HEK293T (cell line): ENCODE data around the gene TNS2.

Experiments
- CTCF ChIA-PET: fragments of 350-600 bp; formaldehyde crosslinking; extraction: SDS; loops from one replicate; lab custom pipeline; 2021; ENCODE audit warnings: antibody characterized with exemption, inconsistent platforms; lab: Yijun Ruan, JAX
- POLR2A ChIA-PET: fragments of 350-600 bp; formaldehyde crosslinking; extraction: SDS; loops from one replicate; lab custom pipeline; 2020; ENCODE audit warnings: antibody characterized with exemption, inconsistent platforms; lab: Yijun Ruan, JAX
- DNase-seq: peaks from one replicate; pipeline ENCODE4 v3.0.0; 2012; ENCODE audit warnings: mixed read lengths; ENCODE audit errors: extremely low spot score
- ARNT ChIP-seq: fragments of 450-650 bp; IDR thresholded peaks from 2 replicates; pipeline ENCODE4 v1.6.1; 2017; ENCODE audit warnings: mild to moderate bottlenecking
- BHLHE40 ChIP-seq: fragments of 450-650 bp; IDR thresholded peaks from 2 replicates; pipeline ENCODE4 v1.6.1; 2016; ENCODE audit warnings: mild to moderate bottlenecking, moderate library complexity, borderline replicate concordance
- CTBP1 ChIP-seq: fragments of 450-650 bp; IDR thresholded peaks from 2 replicates; pipeline ENCODE4 v1.6.1; 2016; ENCODE audit warnings: borderline replicate concordance
- ELF4 ChIP-seq: fragments of 450-650 bp; IDR thresholded peaks from 2 replicates; pipeline ENCODE4 v1.6.1; 2017; ENCODE audit warnings: antibody characterized with exemption
- FOXA1 ChIP-seq: fragments of 450-650 bp; IDR thresholded peaks from 2 replicates; pipeline ENCODE4 v1.6.1; 2016; ENCODE audit warnings: mild to moderate bottlenecking
- FOXK2 ChIP-seq: fragments of 450-650 bp; IDR thresholded peaks from 2 replicates; pipeline ENCODE4 v1.6.1; 2016; ENCODE audit warnings: mild to moderate bottlenecking
- FOXM1 ChIP-seq: fragments of 450-650 bp; IDR thresholded peaks from 2 replicates; pipeline ENCODE4 v1.6.1; 2017; ENCODE audit warnings: mild to moderate bottlenecking, borderline replicate concordance
- HDGF ChIP-seq: fragments of 450-650 bp; IDR thresholded peaks from 2 replicates; pipeline ENCODE4 v1.6.1; 2017; ENCODE audit warnings: antibody characterized with exemption, borderline replicate concordance
- L3MBTL2 ChIP-seq: fragments of 450-650 bp; conservative IDR thresholded peaks from 2 replicates; pipeline ENCODE4 v1.6.1; 2016; ENCODE audit warnings: mild to moderate bottlenecking
- LEF1 ChIP-seq: fragments of 450-650 bp; IDR thresholded peaks from 2 replicates; pipeline ENCODE4 v1.6.1; 2017; ENCODE audit warnings: mild to moderate bottlenecking, borderline replicate concordance
- NFRKB ChIP-seq: fragments of 450-650 bp; IDR thresholded peaks from 2 replicates; pipeline ENCODE4 v1.6.1; 2016; ENCODE audit warnings: mild to moderate bottlenecking, moderate library complexity
- SP1 ChIP-seq: fragments of 450-650 bp; IDR thresholded peaks from 2 replicates; pipeline ENCODE4 v1.6.1; 2017
- SUZ12 ChIP-seq: fragments of 450-650 bp; IDR thresholded peaks from 2 replicates; pipeline ENCODE4 v1.6.1; 2016; ENCODE audit warnings: mild to moderate bottlenecking
- TARDBP ChIP-seq: fragments of 450-650 bp; IDR thresholded peaks from 2 replicates; pipeline ENCODE4 v1.6.1; 2016
- ZNF384 ChIP-seq: fragments of 450-650 bp; IDR thresholded peaks from 2 replicates; pipeline ENCODE4 v1.6.1; 2016
- TF ChIP-seq, protein P1 (sequence below): fragments of 450-650 bp; IDR thresholded peaks from 2 replicates; pipeline ENCODE4 v1.6.1; 2016

Gene TNS2

GRCh38 chr12:53071591-53072551 is 22.0 kb downstream of the TNS2 start:
- TF ChIP-seq ZNF384 (no peak), FOXA1 (no peak), ELF4 (no peak), FOXM1 (no peak), SUZ12 (no peak), L3MBTL2 (no peak), HDGF (no peak), TARDBP (no peak), CTBP1 (no peak)
- POLR2A ChIA-PET, result interaction anchor here (1.2 to 1.4 kb wide), 2 partner anchors 7 to 27 kb away, joined by 4 to 6 read pairs; partner anchors contain the start of gene SPRYD3
- DNase-seq, result no peak
- CTCF ChIA-PET, result interaction anchor here (1.4 kb wide), 1 partner anchor 10 kb away, joined by 3 read pairs; no protein-coding TSS in a partner anchor

GRCh38 chr12:53073881-53074280 is 24.0 kb downstream of the TNS2 start:
- POLR2A ChIA-PET, result no interaction called here
- CTCF ChIA-PET, result interaction anchor here (0.6 to 0.7 kb wide), 2 partner anchors 11 to 1061 kb away, joined by 3 to 6 read pairs; no protein-coding TSS in a partner anchor
- TF ChIP-seq LEF1, result no peak
- no peak for TF ChIP-seq SP1
- TF ChIP-seq, protein P1, sequence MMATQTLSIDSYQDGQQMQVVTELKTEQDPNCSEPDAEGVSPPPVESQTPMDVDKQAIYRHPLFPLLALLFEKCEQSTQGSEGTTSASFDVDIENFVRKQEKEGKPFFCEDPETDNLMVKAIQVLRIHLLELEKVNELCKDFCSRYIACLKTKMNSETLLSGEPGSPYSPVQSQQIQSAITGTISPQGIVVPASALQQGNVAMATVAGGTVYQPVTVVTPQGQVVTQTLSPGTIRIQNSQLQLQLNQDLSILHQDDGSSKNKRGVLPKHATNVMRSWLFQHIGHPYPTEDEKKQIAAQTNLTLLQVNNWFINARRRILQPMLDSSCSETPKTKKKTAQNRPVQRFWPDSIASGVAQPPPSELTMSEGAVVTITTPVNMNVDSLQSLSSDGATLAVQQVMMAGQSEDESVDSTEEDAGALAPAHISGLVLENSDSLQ, result no peak
- TF ChIP-seq FOXM1, result no peak
- no peak for TF ChIP-seq HDGF
- no peak for TF ChIP-seq L3MBTL2
- TF ChIP-seq FOXA1, result no peak
- TF ChIP-seq SUZ12, result no peak
- TF ChIP-seq ARNT, result no peak
- TF ChIP-seq BHLHE40, result no peak
- TF ChIP-seq NFRKB, result no peak
- TF ChIP-seq FOXK2, result no peak
- TF ChIP-seq TARDBP, result no peak
- TF ChIP-seq ZNF384, result no peak
- TF ChIP-seq CTBP1, result no peak
- TF ChIP-seq ELF4, result no peak
- no peak for DNase-seq

DNA sequence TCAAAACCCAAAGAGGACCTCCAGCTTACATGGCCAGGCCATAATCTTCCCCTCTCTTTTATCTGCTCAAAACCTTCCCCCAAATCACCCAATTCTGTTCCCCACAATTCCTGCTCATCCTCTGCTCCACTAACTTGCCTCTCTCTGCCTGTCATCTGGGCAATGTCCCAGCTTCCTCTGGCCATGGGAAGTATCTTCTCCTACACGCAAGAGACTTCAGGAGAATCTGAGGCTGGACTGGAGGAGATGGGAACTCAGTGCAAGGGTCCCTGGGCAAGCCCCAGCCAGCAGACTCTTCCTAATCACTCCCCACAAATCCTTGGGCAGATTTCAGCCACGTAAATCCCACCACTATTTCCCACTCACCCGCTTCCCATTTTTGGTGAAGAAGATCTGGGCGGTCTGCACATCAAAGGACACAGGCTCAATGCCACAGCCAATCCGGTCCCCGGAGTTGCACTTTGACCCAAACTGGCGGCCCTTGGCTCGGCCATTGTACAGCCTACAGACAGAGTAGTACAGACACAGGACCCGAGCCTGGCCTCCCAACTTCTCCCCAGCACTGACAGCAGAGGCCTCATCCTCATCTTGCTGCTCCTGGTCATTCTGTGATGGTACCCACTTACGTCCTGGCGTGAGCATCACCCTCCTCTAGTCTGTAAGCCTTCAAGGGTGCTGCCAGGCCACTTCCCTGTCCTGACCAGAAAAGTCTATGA is 24.6 kb downstream of the TNS2 start:
- CTCF ChIA-PET, result interaction anchor here (0.6 to 1.8 kb wide), 2 partner anchors 9 to 11 kb away, joined by 3 to 8 read pairs; no protein-coding TSS in a partner anchor
- TF ChIP-seq FOXA1 (no peak), L3MBTL2 (no peak), ELF4 (no peak)
- TF ChIP-seq, protein P1, result no peak
- DNase-seq, result no peak
- POLR2A ChIA-PET, result no interaction called here

GRCh38 chr12:53074999-53075370 is 25.1 kb downstream of the TNS2 start:
- TF ChIP-seq TARDBP, result no peak
- ChIA-PET CTCF (interaction anchor here (1.8 kb wide), 1 partner anchor 9 kb away, joined by 8 read pairs; no protein-coding TSS in a partner anchor), POLR2A (no interaction called here)
- DNase-seq, result no peak

GRCh38 chr12:53076461-53076860 is 26.6 kb downstream of the TNS2 start:
- TF ChIP-seq SP1, result no peak
- ChIA-PET POLR2A (no interaction called here), CTCF (interaction anchor here (0.9 to 1.8 kb wide), 3 partner anchors 11 to 23 kb away, joined by 3 to 8 read pairs (median 4); no protein-coding TSS in a partner anchor)

GRCh38 chr12:53077030-53077429 is 27.2 kb downstream of the TNS2 start:
- POLR2A ChIA-PET, result no interaction called here
- CTCF ChIA-PET, result interaction anchor here (1.0 to 1.2 kb wide), 2 partner anchors 11 to 22 kb away, joined by 3 to 7 read pairs; no protein-coding TSS in a partner anchor
- DNase-seq, result no peak
- no peak for TF ChIP-seq BHLHE40
- TF ChIP-seq ARNT, result no peak
- TF ChIP-seq SP1, result no peak
- TF ChIP-seq FOXM1, result no peak
- TF ChIP-seq NFRKB, result no peak
- TF ChIP-seq LEF1, result no peak
- no peak for TF ChIP-seq ZNF384
- no peak for TF ChIP-seq ELF4
- no peak for TF ChIP-seq FOXK2
- no peak for TF ChIP-seq FOXA1
- no peak for TF ChIP-seq SUZ12
- TF ChIP-seq HDGF, result no peak
- no peak for TF ChIP-seq L3MBTL2
- no peak for TF ChIP-seq CTBP1
- no peak for TF ChIP-seq TARDBP
- TF ChIP-seq, protein P1, result no peak

More at GRCh38 chr12:53076461-53076860, 26.6 kb downstream of the TNS2 start:
- DNase-seq, result no peak
